Nucleus accumbens (tissue), 56 donors: ENCODE measurements around the gene NFE2.
A peak's percentile ranks its signal among the peaks of the same experiment; 100 is the strongest.
"Not testable (repeated sequence)": the region's sequence is repeated elsewhere in the genome, so short reads cannot be mapped to it uniquely, and the experiment has no call there.

ENCODE experiments used
- DNase-seq, 56 donors: peaks; one replicate each; lab custom pipeline; 2025; lab: John Stamatoyannopoulos, UW

Gene NFE2

GRCh38 chr12:54285150-54286041 is 15.4 kb downstream of the NFE2 start:
- no peak for DNase-seq

GRCh38 chr12:54284070-54284780 is 16.6 kb downstream of the NFE2 start:
- DNase-seq = not testable (repeated sequence)

GRCh38 chr12:54282949-54283593 is 17.7 kb downstream of the NFE2 start:
- DNase-seq = no peak

GRCh38 chr12:54281694-54282093 is 19.1 kb downstream of the NFE2 start:
- not testable (repeated sequence) for DNase-seq

GRCh38 chr12:54281261-54281638 is 19.6 kb downstream of the NFE2 start:
- not testable (repeated sequence) for DNase-seq

GRCh38 chr12:54280468-54281260 is 20.2 kb downstream of the NFE2 start, which contains the start of gene HNRNPA1:
TSS of gene HNRNPA1 (plus strand) at chr12:54280726. CDS start at chr12:54280808, 82 bp downstream.
- DNase-seq = peak; percentile 75 to 99 (median 97)

- DNase-seq = peak; percentile 92 to 100 (median 98)
These were observed 21.0 kb downstream of the NFE2 start, which contains the start of gene CBX5 for GRCh38 chr12:54279632-54280467. TSS of gene CBX5 (minus strand) at chr12:54280122. CDS start at chr12:54257650, 22,472 bp downstream.

GRCh38 chr12:54279227-54279631 is 21.6 kb downstream of the NFE2 start:
- no peak for DNase-seq

GRCh38 chr12:54277823-54278276 is 23.0 kb downstream of the NFE2 start:
- no peak for DNase-seq

GRCh38 chr12:54276368-54276767 is 24.4 kb downstream of the NFE2 start:
- DNase-seq = no peak

- no peak for DNase-seq
These were observed 26.8 kb downstream of the NFE2 start for GRCh38 chr12:54273981-54274380.

- no peak for DNase-seq
These were observed 28.6 kb downstream of the NFE2 start for GRCh38 chr12:54272214-54272613.

- DNase-seq = no peak
These were observed 30.5 kb downstream of the NFE2 start for GRCh38 chr12:54270345-54270744.

GRCh38 chr12:54266852-54267251 is 34.0 kb downstream of the NFE2 start:
- DNase-seq = no peak

GRCh38 chr12:54265364-54265812 is 35.4 kb downstream of the NFE2 start:
- no peak for DNase-seq

- peak in 1 of 56 donors; percentile 23 for DNase-seq
These were observed 38.4 kb downstream of the NFE2 start for GRCh38 chr12:54262403-54262925.

GRCh38 chr12:54261815-54262402 is 38.9 kb downstream of the NFE2 start:
- no peak for DNase-seq
